IgD-negative memory B cell (primary cell): ENCODE results near the gene PTPRN. TPM values are rescaled to one million over a fixed set of nuclear protein-coding genes. Genes with fewer than 3 reads are reported as not detected.
A peak's percentile ranks its signal among the peaks of the same experiment; 100 is the strongest.
"Not testable (repeated sequence)": the region's sequence is repeated elsewhere in the genome, so short reads cannot be mapped to it uniquely, and the experiment has no call there.

Source experiments
- H3K27ac Mint-ChIP-seq, 3 donors: one replicate each; pipeline ENCODE4 v1.8.0; 2020 to 2022; ENCODE audit warnings: mild to moderate bottlenecking in 3 of 3, mixed read lengths in 3 of 3, moderate library complexity in 1 of 3
- H3K27me3 Mint-ChIP-seq: one replicate; pipeline ENCODE4 v1.8.0; 2021; ENCODE audit warnings: mixed read lengths
- H3K36me3 Mint-ChIP-seq: one replicate; pipeline ENCODE4 v1.8.0; 2020; ENCODE audit warnings: mild to moderate bottlenecking, mixed read lengths
- H3K4me1 Mint-ChIP-seq, 3 donors: one replicate each; pipeline ENCODE4 v1.8.0; 2020 to 2022; ENCODE audit warnings: mixed read lengths in 3 of 3, mild to moderate bottlenecking in 1 of 3
- H3K4me3 Mint-ChIP-seq, 4 donors: one replicate each; pipeline ENCODE4 v1.8.0; 2020 to 2022; ENCODE audit warnings: mild to moderate bottlenecking in 4 of 4, mixed read lengths in 4 of 4, moderate library complexity in 3 of 4
- H3K9me3 Mint-ChIP-seq, 3 donors: one replicate each; pipeline ENCODE4 v1.8.0; 2020 to 2021; ENCODE audit warnings: mixed read lengths in 3 of 3, mild to moderate bottlenecking in 1 of 3
- polyA plus RNA-seq: library from polyadenylated mRNA; unstranded; fragments of 300-500 nt; fragmentation: Illumina TruSeq; gene quantifications from one replicate; pipeline ENCODE4 v1.2.3, GENCODE V29; 2021

Gene PTPRN
- polyA plus RNA-seq, 1 donor from 2014 or later, result not detected

DNA sequence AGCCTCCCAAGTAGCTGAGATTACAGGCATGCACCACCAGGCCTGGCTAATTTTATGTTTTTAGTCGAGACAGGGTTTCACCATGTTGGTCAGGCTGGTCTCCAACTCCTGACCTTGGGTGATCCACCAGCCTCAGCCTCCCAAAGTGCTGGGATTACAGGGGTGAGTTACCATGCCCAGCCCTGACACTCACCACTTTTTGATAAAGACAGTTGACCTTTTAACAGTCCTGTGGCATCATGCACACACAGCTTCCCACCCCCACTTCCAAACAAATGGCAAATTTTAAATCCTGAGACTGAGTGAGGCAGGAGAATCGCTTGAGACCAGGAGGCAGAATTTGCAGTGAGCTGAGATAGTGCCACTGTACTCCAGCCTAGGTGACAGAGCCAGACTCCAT lies 36.2 kb downstream of the PTPRN start:
- H3K4me3 Mint-ChIP-seq, result no peak overlapping the region
- H3K27me3 Mint-ChIP-seq, result no peaks in the 10 kb centered on the region
- peaks cover 11 to 27% (median 24%) of the 10 kb centered on the region in 3 donors for H3K4me1 Mint-ChIP-seq
- peaks cover 9% of the 10 kb centered on the region for H3K36me3 Mint-ChIP-seq
- no peaks in the 10 kb centered on the region for H3K9me3 Mint-ChIP-seq
- no peak overlapping the region for H3K27ac Mint-ChIP-seq

DNA sequence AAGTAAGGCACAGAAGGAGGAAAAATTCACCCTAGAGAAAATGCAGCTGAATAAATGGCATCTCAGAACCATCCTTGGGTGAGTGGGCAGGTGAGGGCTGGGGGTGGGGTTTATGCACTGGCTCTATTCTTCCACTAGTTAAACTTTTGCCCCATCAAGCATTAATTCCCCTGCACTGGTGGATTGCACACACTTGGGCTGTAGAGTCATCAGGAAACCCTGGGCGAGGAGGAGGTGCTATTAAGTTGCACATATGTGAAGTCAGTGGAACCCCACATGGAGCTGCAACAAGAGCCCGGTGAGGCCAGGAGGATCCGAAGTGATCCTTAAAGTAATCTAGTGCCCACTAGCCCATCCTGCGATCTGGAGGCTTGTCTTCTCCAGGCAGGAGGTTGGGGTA lies 36.8 kb downstream of the PTPRN start:
- no peaks in the 10 kb centered on the region for H3K9me3 Mint-ChIP-seq
- no peak overlapping the region for H3K27ac Mint-ChIP-seq
- no peaks in the 10 kb centered on the region for H3K27me3 Mint-ChIP-seq
- H3K4me1 Mint-ChIP-seq, result peaks cover 5 to 20% (median 19%) of the 10 kb centered on the region in 3 donors
- peaks cover 9% of the 10 kb centered on the region for H3K36me3 Mint-ChIP-seq
- H3K4me3 Mint-ChIP-seq, result no peak overlapping the region

DNA sequence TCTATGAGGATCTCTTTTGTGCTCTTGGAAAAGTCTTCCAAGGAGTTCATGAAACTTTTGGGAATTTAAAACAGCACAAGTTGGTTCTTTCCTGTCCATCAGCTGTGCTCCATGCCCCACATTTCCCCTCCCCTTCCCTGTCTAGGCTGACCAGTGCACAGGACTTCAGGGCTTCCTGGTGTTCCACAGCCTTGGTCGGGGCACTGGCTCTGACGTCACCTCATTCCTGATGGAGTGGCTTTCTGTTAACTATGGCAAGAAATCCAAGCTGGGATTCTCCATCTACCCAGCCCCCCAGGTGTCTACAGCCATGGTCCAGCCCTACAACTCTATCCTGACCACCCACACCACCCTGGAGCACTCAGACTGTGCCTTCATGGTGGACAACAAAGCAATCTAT lies 38.2 kb downstream of the PTPRN start:
- Mint-ChIP-seq H3K4me3 (no peak overlapping the region), H3K27ac (no peak overlapping the region), H3K36me3 (peaks cover 9% of the 10 kb centered on the region), H3K27me3 (no peaks in the 10 kb centered on the region), H3K4me1 (peaks cover 0 to 14% (median 13%) of the 10 kb centered on the region in 3 donors), H3K9me3 (no peaks in the 10 kb centered on the region)

DNA sequence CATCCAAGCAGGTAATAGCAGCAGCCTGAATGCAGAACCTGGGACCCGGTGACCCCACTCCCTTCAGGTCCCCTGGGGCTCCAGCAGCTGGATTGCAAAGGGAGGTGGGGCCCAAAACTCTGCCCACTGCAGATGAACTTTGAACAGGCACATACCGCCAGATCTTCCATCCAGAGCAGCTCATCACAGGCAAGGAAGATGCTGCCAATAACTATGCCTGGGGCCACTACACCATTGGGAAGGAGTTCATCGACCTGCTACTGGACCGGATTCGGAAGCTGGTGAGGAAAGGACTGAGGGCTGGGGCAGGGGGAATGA lies 39.2 kb downstream of the PTPRN start:
- Mint-ChIP-seq H3K27me3 (no peaks in the 10 kb centered on the region), H3K36me3 (peaks cover 9% of the 10 kb centered on the region), H3K4me1 (peaks cover 0 to 11% (median 11%) of the 10 kb centered on the region in 3 donors), H3K4me3 (no peak overlapping the region), H3K9me3 (no peaks in the 10 kb centered on the region), H3K27ac (no peak overlapping the region)

DNA sequence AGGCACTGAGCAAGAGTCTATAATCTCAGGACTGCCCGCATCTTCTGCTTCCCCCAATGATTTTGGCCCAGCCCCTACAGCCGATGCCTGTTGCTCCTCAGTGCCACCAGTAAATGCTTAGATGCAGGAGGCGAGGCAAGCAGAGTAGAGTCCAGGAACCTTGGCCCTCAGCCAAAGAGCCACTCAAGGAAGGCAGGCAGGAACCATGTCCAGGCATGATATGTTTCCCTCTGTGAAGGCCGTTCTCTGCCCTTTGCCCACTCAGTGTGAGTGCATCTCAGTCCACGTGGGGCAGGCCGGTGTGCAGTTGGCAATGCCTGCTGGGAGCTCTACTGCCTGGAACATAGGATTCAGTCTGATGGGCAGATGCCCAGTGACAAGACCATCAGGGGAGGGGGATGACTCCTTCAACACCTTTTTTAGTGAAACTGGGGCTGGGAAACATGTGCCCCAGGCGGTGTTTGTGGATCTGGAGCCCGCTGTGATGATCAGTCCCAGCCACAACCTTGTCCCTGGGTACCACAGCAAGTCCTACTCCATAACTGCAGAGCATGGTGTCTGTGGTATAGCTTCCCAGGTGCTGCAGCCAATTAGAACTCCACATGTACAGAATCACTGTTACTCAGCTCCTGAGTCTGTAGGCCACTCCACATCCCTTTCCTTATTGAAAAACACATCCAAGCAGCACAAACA lies 39.7 kb downstream of the PTPRN start:
- H3K36me3 Mint-ChIP-seq, result peaks cover 5% of the 10 kb centered on the region
- no peak overlapping the region for H3K27ac Mint-ChIP-seq
- H3K9me3 Mint-ChIP-seq, result no peaks in the 10 kb centered on the region
- H3K27me3 Mint-ChIP-seq, result no peaks in the 10 kb centered on the region
- peaks cover 0 to 7% (median 7%) of the 10 kb centered on the region in 3 donors for H3K4me1 Mint-ChIP-seq
- no peak overlapping the region for H3K4me3 Mint-ChIP-seq

DNA sequence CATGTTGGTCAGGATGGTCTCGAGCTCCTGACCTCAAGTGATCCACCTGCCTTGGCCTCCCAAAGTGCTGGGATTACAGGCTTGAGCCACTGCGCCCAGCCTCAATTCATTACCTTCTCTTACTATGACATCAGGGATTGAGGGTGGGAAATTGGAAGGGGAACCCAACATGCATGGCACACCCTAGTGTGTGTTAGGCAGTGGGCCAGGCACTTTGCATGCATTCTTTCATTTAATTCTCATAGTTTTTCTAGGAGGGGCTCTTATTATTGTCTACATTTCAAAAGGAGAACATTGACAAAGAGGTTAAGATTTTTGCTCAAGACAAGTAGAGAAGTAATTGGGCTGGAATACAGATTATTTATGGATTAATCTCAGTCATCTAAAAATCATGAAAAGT lies 40.9 kb downstream of the PTPRN start:
- H3K36me3 Mint-ChIP-seq, result peaks cover 2% of the 10 kb centered on the region
- H3K4me3 Mint-ChIP-seq, result no peak overlapping the region
- H3K27ac Mint-ChIP-seq, result no peak overlapping the region

DNA sequence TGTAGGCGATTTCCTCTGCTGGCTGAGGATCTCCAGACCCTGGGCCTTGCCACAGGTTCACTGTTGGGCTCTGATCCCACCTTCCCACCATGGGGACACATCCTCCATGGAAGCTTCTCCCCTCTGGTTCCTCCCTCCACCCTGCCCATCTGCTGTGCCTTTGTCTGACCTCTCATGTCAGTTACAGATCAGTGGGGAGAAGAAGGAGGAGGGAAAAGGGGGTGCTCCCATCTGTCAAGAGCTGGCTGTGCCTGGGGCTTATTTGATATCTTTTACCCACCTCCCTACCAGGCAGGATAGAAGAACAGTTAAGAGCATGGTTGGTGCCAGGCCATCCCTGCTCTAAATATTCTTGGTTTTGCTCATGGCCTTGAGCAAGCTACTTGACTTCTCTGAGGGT lies 42.3 kb downstream of the PTPRN start:
- H3K4me3 Mint-ChIP-seq, result no peak overlapping the region
- peaks cover 4% of the 10 kb centered on the region for H3K36me3 Mint-ChIP-seq
- H3K27ac Mint-ChIP-seq, result no peak overlapping the region
- H3K4me1 Mint-ChIP-seq, result peaks cover 0 to 4% (median 1%) of the 10 kb centered on the region in 3 donors
- no peaks in the 10 kb centered on the region for H3K27me3 Mint-ChIP-seq
- no peaks in the 10 kb centered on the region for H3K9me3 Mint-ChIP-seq

More for the DNA sequence above, 40.9 kb downstream of the PTPRN start:
- Mint-ChIP-seq H3K4me1 (peaks cover 0 to 4% (median 1%) of the 10 kb centered on the region in 3 donors), H3K27me3 (no peaks in the 10 kb centered on the region), H3K9me3 (no peaks in the 10 kb centered on the region)

DNA sequence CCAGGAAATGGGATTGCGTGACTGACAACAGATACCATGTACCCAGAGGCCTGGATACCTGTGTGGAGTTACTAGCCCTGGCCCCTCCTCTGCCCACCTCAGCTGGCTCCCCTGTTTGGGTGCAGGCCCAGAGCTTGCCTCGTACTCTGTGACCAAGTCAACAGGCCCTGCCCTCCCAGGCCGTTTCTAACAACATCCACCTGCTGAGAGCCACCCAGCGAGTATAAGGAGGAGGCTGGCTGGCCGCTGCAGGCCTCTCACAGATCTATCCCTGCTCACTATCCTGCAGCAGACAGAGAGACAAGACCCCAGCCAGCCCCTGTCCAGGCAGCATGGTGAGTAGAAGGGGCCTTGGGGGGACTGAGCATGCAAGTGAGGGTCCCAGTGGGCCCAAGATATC lies 43.0 kb downstream of the PTPRN start:
- H3K27ac Mint-ChIP-seq, result no peak overlapping the region
- no peaks in the 10 kb centered on the region for H3K27me3 Mint-ChIP-seq
- no peak overlapping the region for H3K4me3 Mint-ChIP-seq
- peaks cover 0 to 4% (median 0%) of the 10 kb centered on the region in 3 donors for H3K4me1 Mint-ChIP-seq
- no peaks in the 10 kb centered on the region for H3K9me3 Mint-ChIP-seq
- peaks cover 2% of the 10 kb centered on the region for H3K36me3 Mint-ChIP-seq

DNA sequence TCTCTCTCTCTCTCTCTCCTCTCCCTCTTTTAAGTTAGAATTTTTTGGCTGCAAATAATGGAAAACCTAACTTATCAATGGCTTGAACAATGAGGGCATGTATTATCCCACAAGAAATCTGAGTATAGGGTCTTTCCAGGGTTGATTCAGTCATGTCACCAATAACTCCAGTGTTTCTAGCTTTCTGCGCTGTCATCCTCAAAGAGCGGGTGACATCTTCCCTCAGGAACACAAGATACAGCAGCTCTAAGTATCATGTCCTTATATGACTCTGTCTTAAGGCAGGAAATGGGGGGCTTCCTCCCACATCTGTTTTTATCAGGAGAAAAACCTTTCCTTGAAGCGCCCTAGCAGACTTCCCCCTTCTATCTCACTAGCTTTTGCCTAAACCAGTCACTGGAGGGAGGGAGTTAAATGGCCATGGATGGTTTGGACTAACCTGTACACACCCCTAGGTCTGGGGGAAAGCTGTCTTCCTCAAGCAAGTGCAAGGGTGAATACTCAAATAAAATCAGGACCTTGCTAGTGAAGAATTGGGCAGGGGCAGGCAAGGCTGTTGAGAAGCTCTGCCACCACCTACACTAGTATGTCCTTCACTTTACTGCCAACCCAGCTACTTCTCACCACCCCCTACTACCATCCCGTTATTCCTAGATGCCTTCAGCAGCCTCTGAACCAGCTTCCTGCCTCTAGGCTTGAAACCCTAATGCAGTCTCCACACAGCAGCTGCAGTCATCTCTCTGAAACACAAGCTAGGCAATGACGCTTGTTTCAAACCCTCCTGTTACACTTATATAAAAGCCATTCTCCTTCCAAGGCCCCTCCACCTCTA lies 48.0 kb downstream of the PTPRN start:
- H3K9me3 Mint-ChIP-seq, result no peaks in the 10 kb centered on the region
- peaks cover 2% of the 10 kb centered on the region for H3K36me3 Mint-ChIP-seq
- peak overlapping the region in 1 of 3 donors; percentile 40 for H3K27ac Mint-ChIP-seq
- peak overlapping the region in 1 of 4 donors; percentile 40 for H3K4me3 Mint-ChIP-seq
- no peaks in the 10 kb centered on the region for H3K27me3 Mint-ChIP-seq
- peaks cover 0 to 4% (median 0%) of the 10 kb centered on the region in 3 donors for H3K4me1 Mint-ChIP-seq

DNA sequence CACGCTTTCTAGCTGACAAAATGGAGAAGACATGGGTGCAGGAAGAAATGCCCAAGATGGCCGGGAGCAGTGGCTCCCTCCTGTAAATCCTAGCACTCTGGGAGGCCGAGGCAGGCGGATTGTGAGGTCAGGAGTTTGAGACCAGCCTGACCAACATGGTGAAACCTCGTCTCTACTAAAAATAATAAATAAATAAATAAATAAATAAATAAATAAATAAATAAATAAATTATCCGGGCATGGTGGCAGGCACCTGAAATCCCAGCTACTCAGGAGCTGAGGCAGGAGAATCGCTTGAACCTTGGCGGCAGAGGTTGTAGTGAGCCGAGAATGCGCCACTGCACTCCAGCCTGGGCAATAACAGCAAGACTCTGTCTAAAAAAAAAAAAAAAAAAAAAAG lies 50.3 kb downstream of the PTPRN start:
- not testable (repeated sequence) for H3K4me3 Mint-ChIP-seq, H3K9me3 Mint-ChIP-seq, H3K27me3 Mint-ChIP-seq, H3K4me1 Mint-ChIP-seq, H3K36me3 Mint-ChIP-seq
- H3K27ac Mint-ChIP-seq, result peak overlapping the region in 1 of 3 donors; percentile 39

DNA sequence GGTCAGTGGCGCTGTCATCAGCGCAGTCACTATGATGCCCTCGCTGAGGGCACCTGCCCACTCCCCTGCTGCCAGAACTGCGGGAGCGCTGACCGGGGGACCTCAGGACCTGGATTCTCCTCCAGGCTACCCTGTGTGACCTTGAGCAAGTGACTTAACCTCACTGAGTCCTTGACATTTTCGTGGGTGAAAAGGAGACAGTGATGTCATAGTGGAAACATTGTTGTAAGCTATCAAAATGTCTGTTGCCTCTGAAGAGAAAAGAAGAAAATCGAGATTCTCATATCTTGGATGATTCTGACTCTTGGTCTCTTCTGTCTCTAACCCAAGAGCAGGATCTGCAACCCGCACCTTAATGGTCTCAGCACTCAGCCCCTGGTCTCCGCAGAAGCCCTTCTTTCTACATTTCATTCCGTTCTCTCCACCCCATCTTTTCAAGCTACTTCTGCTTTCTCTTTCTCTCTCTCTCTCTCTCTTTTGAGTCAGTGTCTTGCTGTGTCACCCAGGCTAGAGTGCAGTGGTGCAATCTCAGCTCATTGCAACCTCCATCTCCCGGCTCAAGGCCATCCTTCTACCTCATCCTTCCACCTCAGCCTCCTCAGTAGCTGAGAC lies 54.5 kb downstream of the PTPRN start:
- Mint-ChIP-seq H3K4me3 (peak overlapping the region; percentile 84 to 97 (median 95)), H3K4me1 (peaks cover 22 to 36% (median 29%) of the 10 kb centered on the region in 3 donors), H3K36me3 (peaks cover 6% of the 10 kb centered on the region), H3K27ac (peak overlapping the region; percentile 88 to 99 (median 88)), H3K9me3 (no peaks in the 10 kb centered on the region), H3K27me3 (no peaks in the 10 kb centered on the region)

DNA sequence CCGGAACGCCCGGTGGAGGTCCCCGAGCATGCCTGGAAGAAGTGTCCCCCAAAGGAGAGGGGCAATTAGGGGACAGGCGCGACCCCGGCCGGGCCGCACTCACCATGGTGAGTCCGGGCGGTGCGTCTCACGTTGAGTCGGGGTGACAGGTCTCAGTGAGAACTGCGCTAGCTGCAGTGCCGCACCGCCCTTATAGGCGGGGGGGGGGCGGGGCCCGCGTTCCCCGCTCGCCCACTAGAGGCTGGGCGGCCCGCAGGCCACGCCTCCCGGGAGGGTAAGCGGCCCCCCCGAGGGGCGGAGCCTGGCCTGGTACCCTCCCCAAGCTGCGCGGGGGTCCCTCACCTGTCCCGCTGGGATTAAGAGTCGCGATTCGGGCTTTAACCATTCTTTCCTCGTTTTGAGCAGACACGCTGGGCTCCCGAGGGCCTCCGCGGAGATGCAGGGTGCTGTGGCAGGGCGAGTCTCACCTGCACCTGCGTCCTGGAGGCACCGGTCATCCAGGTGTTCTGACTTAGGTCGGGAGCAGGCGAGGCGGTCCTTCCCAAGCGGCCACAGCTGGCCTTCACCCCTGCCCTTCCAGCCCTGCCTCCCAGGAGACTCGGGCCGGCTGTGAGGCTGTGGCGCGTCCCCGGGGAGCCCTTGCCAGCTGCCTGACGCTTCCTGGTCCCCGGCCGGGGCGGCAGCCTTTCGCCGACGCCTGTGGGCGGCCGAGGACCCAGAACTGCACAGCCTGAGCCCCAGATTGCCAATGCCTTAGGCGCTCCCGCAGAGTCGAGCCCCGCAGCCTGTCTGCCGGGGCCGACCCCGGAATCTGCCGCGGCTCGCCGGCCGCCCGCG lies 55.2 kb downstream of the PTPRN start, which contains the start of gene TUBA4A:
Gene TUBA4A, minus strand, starts transcription at position 166 of the 837 bp plus-strand sequence. Its CDS starts 60 bp downstream, at position 106.
- Mint-ChIP-seq H3K27me3 (no peaks in the 10 kb centered on the region), H3K27ac (peak within 1 kb of the TSS; percentile 88 to 99 (median 88)), H3K4me3 (peak within 1 kb of the TSS; percentile 84 to 97 (median 95)), H3K9me3 (no peaks in the 10 kb centered on the region), H3K4me1 (peaks cover 29 to 42% (median 36%) of the 10 kb centered on the region in 3 donors), H3K36me3 (peaks cover 6% of the 10 kb centered on the region)

DNA sequence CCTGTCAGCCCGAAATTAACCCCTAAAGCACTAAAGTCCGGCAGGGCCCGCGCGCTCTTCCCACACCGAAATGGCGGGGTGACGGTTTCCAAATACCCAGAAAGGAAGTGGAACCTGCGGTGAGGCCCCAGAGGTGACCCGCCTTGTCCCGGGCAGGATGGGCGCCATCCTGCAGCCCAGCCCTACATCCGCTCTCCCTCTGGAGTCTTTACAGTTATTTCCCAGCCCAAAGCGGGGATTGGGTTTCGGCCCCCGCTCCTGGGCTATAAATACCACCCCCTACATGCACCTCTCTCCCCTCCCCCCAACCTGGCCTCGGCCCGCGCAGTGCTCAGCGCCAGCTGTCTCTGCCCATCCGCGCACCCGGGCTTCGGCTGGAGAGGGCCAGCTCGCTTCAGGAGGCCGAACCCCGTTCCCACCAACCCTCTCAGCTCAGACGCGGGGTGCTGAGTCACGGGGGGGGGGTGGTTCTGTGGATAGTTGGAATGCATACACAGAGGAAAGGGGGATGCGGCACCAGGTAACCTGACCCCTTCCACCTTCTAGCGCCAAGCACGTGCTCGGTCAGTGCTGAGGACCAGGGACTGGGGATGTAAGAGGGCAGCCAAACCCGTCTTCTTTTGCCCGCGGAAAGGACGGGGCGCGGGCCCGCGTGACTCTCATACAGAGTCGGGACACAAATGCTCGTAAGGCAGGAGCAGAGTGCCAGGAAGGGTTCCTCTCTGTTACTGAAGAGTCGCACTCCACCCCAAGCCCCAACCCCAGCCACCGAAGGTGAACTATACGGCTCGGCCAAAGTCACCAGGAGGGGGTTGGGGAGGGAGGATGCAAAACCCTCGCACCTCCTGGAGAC lies 56.1 kb downstream of the PTPRN start, which contains the start of gene TUBA4B:
Gene TUBA4B, plus strand, starts transcription at position 344 of the 853 bp plus-strand sequence. Its CDS starts 165 bp downstream, at position 509.
- peak within 1 kb of the TSS; percentile 84 to 97 (median 95) for H3K4me3 Mint-ChIP-seq
- H3K9me3 Mint-ChIP-seq, result no peaks in the 10 kb centered on the region
- peaks cover 6% of the 10 kb centered on the region for H3K36me3 Mint-ChIP-seq
- H3K27me3 Mint-ChIP-seq, result no peaks in the 10 kb centered on the region
- H3K4me1 Mint-ChIP-seq, result peaks cover 33 to 50% (median 43%) of the 10 kb centered on the region in 3 donors
- H3K27ac Mint-ChIP-seq, result peak within 1 kb of the TSS; percentile 88 to 99 (median 88)

DNA sequence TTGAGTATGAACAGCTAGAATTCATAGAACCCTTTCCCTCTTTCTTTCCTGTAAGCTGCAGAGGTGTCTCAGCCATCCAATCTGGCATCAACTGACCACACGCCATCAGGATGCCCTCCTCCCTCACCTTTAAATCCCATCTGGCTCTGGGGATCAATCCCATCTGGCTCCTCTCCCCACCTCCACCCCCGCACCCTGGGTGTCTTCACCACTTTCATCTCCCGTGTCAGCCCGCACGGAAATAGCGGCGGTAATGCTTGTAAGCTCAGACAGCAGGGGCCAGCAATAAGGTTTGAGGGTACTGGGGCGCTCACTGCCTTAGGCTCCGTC lies 56.7 kb downstream of the PTPRN start:
- no peaks in the 10 kb centered on the region for H3K27me3 Mint-ChIP-seq
- H3K36me3 Mint-ChIP-seq, result peaks cover 7% of the 10 kb centered on the region
- no peaks in the 10 kb centered on the region for H3K9me3 Mint-ChIP-seq
- H3K27ac Mint-ChIP-seq, result peak overlapping the region; percentile 88 to 94 (median 88)
- peak overlapping the region; percentile 84 to 97 (median 95) for H3K4me3 Mint-ChIP-seq
- H3K4me1 Mint-ChIP-seq, result peaks cover 39 to 56% (median 47%) of the 10 kb centered on the region in 3 donors
